SU-DHL-6 (cell line): ENCODE data around the gene MMP8.

ENCODE experiments used
- CTCF ChIP-seq: fragments of 200-600 bp; sonication (generic); IDR thresholded peaks from one replicate; pipeline ENCODE4 v1.5.1; 2017; ENCODE audit warnings: antibody characterized with exemption, mild to moderate bottlenecking, low read length, moderate library complexity; ENCODE audit not compliant: insufficient read depth, poor library complexity, severe bottlenecking
- EZH2phosphoT487 ChIP-seq: fragments of 200-600 bp; sonication (generic), shearing (Covaris generic); conservative IDR thresholded peaks from 2 replicates; pipeline ENCODE4 v1.6.1; 2018; ENCODE audit warnings: mild to moderate bottlenecking, antibody characterized with exemption, low read length, moderate library complexity, mixed read lengths

- TF ChIP-seq CTCF (no peak), EZH2phosphoT487 (no peak)
Measured at GRCh38 chr11:102734650-102735049, 9.9 kb upstream of the MMP8 start.
